ENCODE results near the gene KCNN3.

DNA sequence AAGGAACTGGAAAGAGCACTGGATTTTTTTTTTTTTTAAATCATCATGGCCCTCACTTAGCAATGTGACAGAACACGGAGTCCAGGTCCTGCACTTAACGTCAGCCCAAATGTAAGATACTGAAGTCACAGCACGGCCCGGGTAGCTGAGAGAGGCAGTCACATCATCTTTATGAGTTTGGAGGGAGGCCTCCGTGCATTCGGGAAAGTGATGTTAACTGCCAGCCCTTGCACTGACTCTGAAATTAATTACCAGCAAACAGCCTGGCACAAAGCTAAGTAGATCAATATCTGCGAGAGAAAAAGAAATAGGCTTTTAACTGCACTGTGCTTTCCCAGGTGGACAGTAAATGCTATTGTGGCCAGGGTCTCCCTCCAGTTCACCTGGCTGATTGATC is 152.6 kb downstream of the KCNN3 start:
- TF ChIP-seq TAF1 (IDR thresholded peaks at IDR 0.05; ENCODE audit: borderline replicate concordance, low read depth, low read length) (no peak), POLR2A (IDR thresholded peaks at IDR 0.05; ENCODE audit: low read depth, low read length) (no peak)
